ENCODE results near the gene NEU2. TPM values are rescaled to one million over a fixed set of nuclear protein-coding genes. Genes with fewer than 3 reads are reported as not detected.

NEU2 gene
- polyA plus RNA-seq, 3 donors, result not detected

GRCh38 chr2:233040571-233040970 lies 8.1 kb downstream of the NEU2 start:
- no peak overlapping the region for H3K27ac Mint-ChIP-seq
- no peaks in the 10 kb centered on the region for H3K9me3 Mint-ChIP-seq
- Histone ChIP-seq H3K27ac (ENCODE audit: low read depth in 1 of 2, low read length in 2 of 2) (no peak overlapping the region), H3K27me3 (ENCODE audit: control insufficient read depth in 2 of 2, insufficient read depth in 2 of 2, low read length in 2 of 2) (no peaks in the 10 kb centered on the region), H3K4me2 (replicated peaks; ENCODE audit: extremely low read depth, low read length, poor library complexity, severe bottlenecking) (no peak overlapping the region), H2AFZ (ENCODE audit: insufficient read depth, low read depth, low read length, poor library complexity, severe bottlenecking) (no peak overlapping the region), H3K36me3 (replicated peaks in 1 of 2; ENCODE audit: control insufficient read depth in 1 of 2, insufficient read depth in 2 of 2, low read length in 2 of 2) (no peaks in the 10 kb centered on the region), H3K9ac (ENCODE audit: insufficient read depth, low read length, poor library complexity, severe bottlenecking) (no peak overlapping the region), H3K4me3 (replicated peaks in 1 of 3; ENCODE audit: low read depth in 2 of 3, low read length in 3 of 3) (no peak overlapping the region), H3K4me1 (ENCODE audit: control insufficient read depth in 1 of 2, insufficient read depth in 2 of 2, low read length in 2 of 2) (peaks cover 0 to 6% of the 10 kb centered on the region in 2 donors), H4K20me1 (ENCODE audit: insufficient read depth, low read length) (no peaks in the 10 kb centered on the region), H3K9me3 (replicated peaks in 1 of 2; ENCODE audit: control insufficient read depth in 1 of 2, insufficient read depth in 1 of 2, low read length in 2 of 2) (peaks cover 0 to 2% of the 10 kb centered on the region in 2 donors), H3K79me2 (ENCODE audit: insufficient read depth, low read length) (no peaks in the 10 kb centered on the region)
- peaks cover 0 to 3% (median 2%) of the 10 kb centered on the region in 3 donors for H3K27me3 Mint-ChIP-seq (ENCODE audit: low read depth in 3 of 3)
- no peak for DNase-seq
- intact Hi-C loops (cut with micrococcal nuclease), result no loop called here
- no peaks in the 10 kb centered on the region for H3K36me3 Mint-ChIP-seq
- no peak for TF ChIP-seq CTCF (IDR thresholded peaks at IDR 0.05)
- peaks cover 9% of the 10 kb centered on the region for H3K4me1 Mint-ChIP-seq
- H3K4me3 Mint-ChIP-seq, result no peak overlapping the region
- 98% methylated on average over 4 of the region's 4 CpGs for WGBS (ENCODE audit: insufficient coverage)

GRCh38 chr2:233041722-233042323 lies 9.4 kb downstream of the NEU2 start:
- Histone ChIP-seq H3K27ac (ENCODE audit: low read depth in 1 of 2, low read length in 2 of 2) (no peak overlapping the region), H3K27me3 (ENCODE audit: control insufficient read depth in 2 of 2, insufficient read depth in 2 of 2, low read length in 2 of 2) (no peaks in the 10 kb centered on the region), H3K79me2 (ENCODE audit: insufficient read depth, low read length) (no peaks in the 10 kb centered on the region), H4K20me1 (ENCODE audit: insufficient read depth, low read length) (no peaks in the 10 kb centered on the region), H3K9me3 (replicated peaks in 1 of 2; ENCODE audit: control insufficient read depth in 1 of 2, insufficient read depth in 1 of 2, low read length in 2 of 2) (no peaks in the 10 kb centered on the region), H3K9ac (ENCODE audit: insufficient read depth, low read length, poor library complexity, severe bottlenecking) (no peak overlapping the region), H2AFZ (ENCODE audit: insufficient read depth, low read depth, low read length, poor library complexity, severe bottlenecking) (no peak overlapping the region), H3K36me3 (replicated peaks in 1 of 2; ENCODE audit: control insufficient read depth in 1 of 2, insufficient read depth in 2 of 2, low read length in 2 of 2) (no peaks in the 10 kb centered on the region), H3K4me2 (replicated peaks; ENCODE audit: extremely low read depth, low read length, poor library complexity, severe bottlenecking) (no peak overlapping the region), H3K4me3 (replicated peaks in 1 of 3; ENCODE audit: low read depth in 2 of 3, low read length in 3 of 3) (no peak overlapping the region), H3K4me1 (ENCODE audit: control insufficient read depth in 1 of 2, insufficient read depth in 2 of 2, low read length in 2 of 2) (peaks cover 0 to 6% of the 10 kb centered on the region in 2 donors)
- peak in 2 of 3 donors; percentile 22 to 45 for DNase-seq
- TF ChIP-seq CTCF (IDR thresholded peaks at IDR 0.05), result no peak
- intact Hi-C loops (cut with micrococcal nuclease), result no loop called here
- Mint-ChIP-seq H3K27ac (peak overlapping the region in 2 of 7 donors; percentile 13 to 40), H3K27me3 (ENCODE audit: low read depth in 3 of 3) (peaks cover 0 to 2% (median 0%) of the 10 kb centered on the region in 3 donors), H3K36me3 (no peaks in the 10 kb centered on the region), H3K9me3 (no peaks in the 10 kb centered on the region), H3K4me3 (no peak overlapping the region), H3K4me1 (peaks cover 9% of the 10 kb centered on the region)
- WGBS (ENCODE audit: insufficient coverage), result 60% methylated on average over 5 of the region's 10 CpGs

All from CD14-positive monocyte (primary cell).